ENCODE measurements around the gene IFI44L. TPM values are rescaled to one million over a fixed set of nuclear protein-coding genes. Genes with fewer than 3 reads are reported as not detected.

The IFI44L gene
- total RNA-seq, 2 experiments from 2014 or later, result 19.5 to 23.9 TPM

GRCh38 chr1:78591971-78592370 lies 28.3 kb upstream of the IFI44L start:
- peaks cover 15% of the 10 kb centered on the region for H3K27me3 Mint-ChIP-seq
- H3K4me3 ChIP-seq (ENCODE audit: low read length), result no peak overlapping the region
- ATAC-seq (ENCODE audit: poor library complexity) (no peak), DNase-seq (no peak)
- no peaks in the 10 kb centered on the region for H3K36me3 ChIP-seq (ENCODE audit: insufficient read depth, low read length)
- CTCF ChIA-PET, result interaction anchor here (0.9 kb wide), 1 partner anchor 9 kb away, joined by 3 read pairs; no protein-coding TSS in a partner anchor
- no peak overlapping the region for H3K4me3 Mint-ChIP-seq
- H3K27me3 ChIP-seq (ENCODE audit: control insufficient read depth in 1 of 2, insufficient read depth in 2 of 2, low read length in 2 of 2), result no peaks in the 10 kb centered on the region
- intact Hi-C loops (cut with DNase I, micrococcal nuclease), result no loop called here
- POLR2A ChIA-PET, result no interaction called here
- H3K9me3 ChIP-seq (ENCODE audit: control insufficient read depth in 1 of 2, insufficient read depth in 1 of 2, low read length in 2 of 2), result peaks cover 0 to 4% of the 10 kb centered on the region in 2 experiments
- H3K36me3 Mint-ChIP-seq (ENCODE audit: low read depth), result no peaks in the 10 kb centered on the region
- no peak overlapping the region for H3K27ac Mint-ChIP-seq
- H3K9me3 Mint-ChIP-seq, result no peaks in the 10 kb centered on the region
- no peak for TF ChIP-seq CTCF (IDR thresholded peaks at IDR 0.05)
- H3K27ac ChIP-seq (ENCODE audit: low read depth in 1 of 2, low read length in 2 of 2), result no peak overlapping the region
- H3K4me1 Mint-ChIP-seq (ENCODE audit: low read depth), result no peaks in the 10 kb centered on the region
- H3K4me1 ChIP-seq (ENCODE audit: insufficient read depth, low read length), result no peaks in the 10 kb centered on the region

- Mint-ChIP-seq H3K4me1 (ENCODE audit: low read depth) (no peaks in the 10 kb centered on the region), H3K9me3 (no peaks in the 10 kb centered on the region), H3K27ac (no peak overlapping the region), H3K27me3 (no peaks in the 10 kb centered on the region), H3K36me3 (ENCODE audit: low read depth) (no peaks in the 10 kb centered on the region), H3K4me3 (no peak overlapping the region)
- intact Hi-C loops (cut with DNase I, micrococcal nuclease), result no loop called here
- Histone ChIP-seq H3K27me3 (ENCODE audit: control insufficient read depth in 1 of 2, insufficient read depth in 2 of 2, low read length in 2 of 2) (no peaks in the 10 kb centered on the region), H3K4me1 (ENCODE audit: insufficient read depth, low read length) (no peaks in the 10 kb centered on the region), H3K9me3 (ENCODE audit: control insufficient read depth in 1 of 2, insufficient read depth in 1 of 2, low read length in 2 of 2) (peaks cover 0 to 4% of the 10 kb centered on the region in 2 experiments), H3K36me3 (ENCODE audit: insufficient read depth, low read length) (no peaks in the 10 kb centered on the region), H3K4me3 (ENCODE audit: low read length) (no peak overlapping the region), H3K27ac (ENCODE audit: low read depth in 1 of 2, low read length in 2 of 2) (no peak overlapping the region)
- ChIA-PET CTCF (interaction anchor here (1.9 kb wide), 1 partner anchor 18 kb away, joined by 7 read pairs; no protein-coding TSS in a partner anchor), POLR2A (no interaction called here)
- no peak for TF ChIP-seq CTCF (IDR thresholded peaks at IDR 0.05)
- DNase-seq (no peak), ATAC-seq (ENCODE audit: poor library complexity) (no peak)
Measured at GRCh38 chr1:78599294-78599693, 21.0 kb upstream of the IFI44L start.

- H3K4me3 ChIP-seq (ENCODE audit: low read length), result no peak overlapping the region
- H3K27ac ChIP-seq (ENCODE audit: low read depth in 1 of 2, low read length in 2 of 2), result no peak overlapping the region
- no peaks in the 10 kb centered on the region for H3K27me3 ChIP-seq (ENCODE audit: control insufficient read depth in 1 of 2, insufficient read depth in 2 of 2, low read length in 2 of 2)
- H3K4me1 ChIP-seq (ENCODE audit: insufficient read depth, low read length), result no peaks in the 10 kb centered on the region
- no peaks in the 10 kb centered on the region for H3K9me3 ChIP-seq (ENCODE audit: control insufficient read depth in 1 of 2, insufficient read depth in 1 of 2, low read length in 2 of 2)
- CTCF ChIA-PET, result interaction anchor here (1.0 kb wide), 1 partner anchor 9 kb away, joined by 3 read pairs; no protein-coding TSS in a partner anchor
- ATAC-seq (ENCODE audit: poor library complexity), result no peak
- Mint-ChIP-seq H3K27me3 (no peaks in the 10 kb centered on the region), H3K36me3 (ENCODE audit: low read depth) (no peaks in the 10 kb centered on the region), H3K9me3 (no peaks in the 10 kb centered on the region), H3K27ac (no peak overlapping the region), H3K4me3 (no peak overlapping the region), H3K4me1 (ENCODE audit: low read depth) (no peaks in the 10 kb centered on the region)
- no peak for DNase-seq
- intact Hi-C loops (cut with DNase I, micrococcal nuclease), result no loop called here
- TF ChIP-seq CTCF (IDR thresholded peaks at IDR 0.05), result no peak
- POLR2A ChIA-PET, result no interaction called here
- H3K36me3 ChIP-seq (ENCODE audit: insufficient read depth, low read length), result no peaks in the 10 kb centered on the region
Measured at GRCh38 chr1:78601068-78601467, 19.2 kb upstream of the IFI44L start.
